Breast epithelium (tissue), 3 donors: ENCODE measurements around the gene TNFAIP3.

ENCODE experiments used
- CTCF ChIP-seq, 3 donors: fragments of 450-650 bp; IDR thresholded peaks; one replicate each; pipeline ENCODE4 v1.5.1; 2016 to 2017; ENCODE audit warnings: antibody characterized with exemption in 3 of 3, mild to moderate bottlenecking in 3 of 3, moderate library complexity in 3 of 3
- POLR2A ChIP-seq: fragments of 450-650 bp; IDR thresholded peaks from one replicate; pipeline ENCODE4 v1.6.1; 2016; ENCODE audit warnings: antibody characterized with exemption, mild to moderate bottlenecking, moderate library complexity

- TF ChIP-seq CTCF (IDR thresholded peaks at IDR 0.05) (no peak), POLR2A (no peak)
These were observed 48.6 kb upstream of the TNFAIP3 start for GRCh38 chr6:137818440-137818839.
